Measurements from ENCODE around the gene CERK.

The CERK gene

GRCh38 chr22:46691571-46691970, 46.5 kb downstream of the CERK start:
- Histone ChIP-seq H2AFZ (ENCODE audit: low read depth, low read length) (no peak overlapping the region), H3K4me1 (ENCODE audit: insufficient read depth, low read length) (no peaks in the 10 kb centered on the region), H3K4me3 (ENCODE audit: low read length) (no peak overlapping the region), H3K27me3 (ENCODE audit: insufficient read depth, low read length) (no peaks in the 10 kb centered on the region), H3K36me3 (ENCODE audit: insufficient read depth, low read length) (peaks cover 81% of the 10 kb centered on the region), H3K9me3 (ENCODE audit: low read length) (no peaks in the 10 kb centered on the region)

GRCh38 chr22:46690146-46690545, 47.9 kb downstream of the CERK start:
- no peak overlapping the region for H3K4me3 ChIP-seq (ENCODE audit: low read length)
- no peaks in the 10 kb centered on the region for H3K27me3 ChIP-seq (ENCODE audit: insufficient read depth, low read length)
- H3K9me3 ChIP-seq (ENCODE audit: low read length) = no peaks in the 10 kb centered on the region
- H2AFZ ChIP-seq (ENCODE audit: low read depth, low read length) = no peak overlapping the region
- H3K36me3 ChIP-seq (ENCODE audit: insufficient read depth, low read length) = peaks cover 77% of the 10 kb centered on the region
- no peaks in the 10 kb centered on the region for H3K4me1 ChIP-seq (ENCODE audit: insufficient read depth, low read length)

GRCh38 chr22:46688949-46689348, 49.1 kb downstream of the CERK start:
- Histone ChIP-seq H3K27me3 (ENCODE audit: insufficient read depth, low read length) (no peaks in the 10 kb centered on the region), H2AFZ (ENCODE audit: low read depth, low read length) (no peak overlapping the region), H3K9me3 (ENCODE audit: low read length) (no peaks in the 10 kb centered on the region), H3K4me3 (ENCODE audit: low read length) (no peak overlapping the region), H3K4me1 (ENCODE audit: insufficient read depth, low read length) (no peaks in the 10 kb centered on the region), H3K36me3 (ENCODE audit: insufficient read depth, low read length) (peaks cover 66% of the 10 kb centered on the region)

- Histone ChIP-seq H3K27me3 (ENCODE audit: insufficient read depth, low read length) (no peaks in the 10 kb centered on the region), H3K4me1 (ENCODE audit: insufficient read depth, low read length) (no peaks in the 10 kb centered on the region), H3K9me3 (ENCODE audit: low read length) (no peaks in the 10 kb centered on the region), H2AFZ (ENCODE audit: low read depth, low read length) (no peak overlapping the region), H3K4me3 (ENCODE audit: low read length) (no peak overlapping the region), H3K36me3 (ENCODE audit: insufficient read depth, low read length) (peaks cover 54% of the 10 kb centered on the region)
Measured at GRCh38 chr22:46687460-46687859, 50.6 kb downstream of the CERK start.

- no peak overlapping the region for H3K4me3 ChIP-seq (ENCODE audit: low read length)
- no peak overlapping the region for H2AFZ ChIP-seq (ENCODE audit: low read depth, low read length)
- no peaks in the 10 kb centered on the region for H3K27me3 ChIP-seq (ENCODE audit: insufficient read depth, low read length)
- no peaks in the 10 kb centered on the region for H3K9me3 ChIP-seq (ENCODE audit: low read length)
- H3K36me3 ChIP-seq (ENCODE audit: insufficient read depth, low read length) = peaks cover 54% of the 10 kb centered on the region
- no peaks in the 10 kb centered on the region for H3K4me1 ChIP-seq (ENCODE audit: insufficient read depth, low read length)
Measured at GRCh38 chr22:46687048-46687444, 51.0 kb downstream of the CERK start.

- Histone ChIP-seq H3K36me3 (ENCODE audit: insufficient read depth, low read length) (peaks cover 48% of the 10 kb centered on the region), H2AFZ (ENCODE audit: low read depth, low read length) (no peak overlapping the region), H3K27me3 (ENCODE audit: insufficient read depth, low read length) (no peaks in the 10 kb centered on the region), H3K4me3 (ENCODE audit: low read length) (no peak overlapping the region), H3K9me3 (ENCODE audit: low read length) (no peaks in the 10 kb centered on the region), H3K4me1 (ENCODE audit: insufficient read depth, low read length) (no peaks in the 10 kb centered on the region)
Measured at GRCh38 chr22:46686221-46687047, 51.6 kb downstream of the CERK start.

GRCh38 chr22:46684706-46685105, 53.3 kb downstream of the CERK start:
- Histone ChIP-seq H3K4me1 (ENCODE audit: insufficient read depth, low read length) (no peaks in the 10 kb centered on the region), H2AFZ (ENCODE audit: low read depth, low read length) (no peak overlapping the region), H3K36me3 (ENCODE audit: insufficient read depth, low read length) (peaks cover 33% of the 10 kb centered on the region), H3K9me3 (ENCODE audit: low read length) (no peaks in the 10 kb centered on the region), H3K4me3 (ENCODE audit: low read length) (no peak overlapping the region), H3K27me3 (ENCODE audit: insufficient read depth, low read length) (no peaks in the 10 kb centered on the region)

- Histone ChIP-seq H3K9me3 (ENCODE audit: low read length) (no peaks in the 10 kb centered on the region), H3K27me3 (ENCODE audit: insufficient read depth, low read length) (no peaks in the 10 kb centered on the region), H3K4me3 (ENCODE audit: low read length) (no peak overlapping the region), H3K4me1 (ENCODE audit: insufficient read depth, low read length) (no peaks in the 10 kb centered on the region), H2AFZ (ENCODE audit: low read depth, low read length) (no peak overlapping the region), H3K36me3 (ENCODE audit: insufficient read depth, low read length) (peaks cover 20% of the 10 kb centered on the region)
Measured at GRCh38 chr22:46682011-46682731, 55.9 kb downstream of the CERK start.

GRCh38 chr22:46681010-46681409, 57.0 kb downstream of the CERK start:
- H3K4me3 ChIP-seq (ENCODE audit: low read length) = no peak overlapping the region

GRCh38 chr22:46679706-46680269, 58.3 kb downstream of the CERK start:
- Histone ChIP-seq H3K27me3 (ENCODE audit: insufficient read depth, low read length) (no peaks in the 10 kb centered on the region), H3K36me3 (ENCODE audit: insufficient read depth, low read length) (peaks cover 5% of the 10 kb centered on the region), H3K4me1 (ENCODE audit: insufficient read depth, low read length) (no peaks in the 10 kb centered on the region), H2AFZ (ENCODE audit: low read depth, low read length) (no peak overlapping the region), H3K9me3 (ENCODE audit: low read length) (no peaks in the 10 kb centered on the region), H3K4me3 (ENCODE audit: low read length) (no peak overlapping the region)

More at GRCh38 chr22:46681010-46681409, 57.0 kb downstream of the CERK start:
- Histone ChIP-seq H3K4me1 (ENCODE audit: insufficient read depth, low read length) (no peaks in the 10 kb centered on the region), H3K36me3 (ENCODE audit: insufficient read depth, low read length) (peaks cover 9% of the 10 kb centered on the region), H3K27me3 (ENCODE audit: insufficient read depth, low read length) (no peaks in the 10 kb centered on the region), H3K9me3 (ENCODE audit: low read length) (no peaks in the 10 kb centered on the region), H2AFZ (ENCODE audit: low read depth, low read length) (no peak overlapping the region)

- H3K4me3 ChIP-seq (ENCODE audit: low read length) = no peak overlapping the region
- no peaks in the 10 kb centered on the region for H3K9me3 ChIP-seq (ENCODE audit: low read length)
- no peak overlapping the region for H2AFZ ChIP-seq (ENCODE audit: low read depth, low read length)
- H3K4me1 ChIP-seq (ENCODE audit: insufficient read depth, low read length) = no peaks in the 10 kb centered on the region
- peaks cover 5% of the 10 kb centered on the region for H3K36me3 ChIP-seq (ENCODE audit: insufficient read depth, low read length)
- H3K27me3 ChIP-seq (ENCODE audit: insufficient read depth, low read length) = no peaks in the 10 kb centered on the region
Measured at GRCh38 chr22:46678785-46679700, 59.0 kb downstream of the CERK start.

- Histone ChIP-seq H3K36me3 (ENCODE audit: insufficient read depth, low read length) (peaks cover 5% of the 10 kb centered on the region), H2AFZ (ENCODE audit: low read depth, low read length) (no peak overlapping the region), H3K4me3 (ENCODE audit: low read length) (no peak overlapping the region), H3K9me3 (ENCODE audit: low read length) (no peaks in the 10 kb centered on the region), H3K27me3 (ENCODE audit: insufficient read depth, low read length) (no peaks in the 10 kb centered on the region), H3K4me1 (ENCODE audit: insufficient read depth, low read length) (no peaks in the 10 kb centered on the region)
Measured at GRCh38 chr22:46678003-46678657, 59.9 kb downstream of the CERK start.

Measured in neuron (in vitro differentiated cells).